H9 (cell line): ENCODE measurements around the gene M6PR. TPM values are rescaled to one million over a fixed set of nuclear protein-coding genes. Genes with fewer than 3 reads are reported as not detected.

Experiments
- DNase-seq: peaks from one replicate; pipeline ENCODE4 v3.0.0-alpha.2; 2017
- H2AFZ ChIP-seq: one replicate; pipeline ENCODE4 v1.6.1; 2013; ENCODE audit warnings: mild to moderate bottlenecking, low read length, control low read depth, moderate library complexity
- H2AK5ac ChIP-seq: 2 replicates; pipeline ENCODE4 v1.6.1; 2013; ENCODE audit warnings: low read length, control low read depth, mixed read lengths; ENCODE audit not compliant: insufficient read length
- H2BK120ac ChIP-seq: one replicate; pipeline ENCODE4 v1.6.1; 2013; ENCODE audit warnings: low read depth, mild to moderate bottlenecking, low read length, control low read depth, inconsistent platforms; ENCODE audit not compliant: poor library complexity, severe bottlenecking
- H2BK12ac ChIP-seq: 2 replicates; pipeline ENCODE4 v1.6.1; 2013; ENCODE audit warnings: low read length, control low read depth, mixed read lengths, low read depth; ENCODE audit not compliant: insufficient read length
- H2BK15ac ChIP-seq: 2 replicates; pipeline ENCODE4 v1.6.1; 2013; ENCODE audit warnings: low read depth, low read length, control low read depth
- H2BK20ac ChIP-seq: one replicate; pipeline ENCODE4 v1.6.1; 2013; ENCODE audit warnings: low read depth, mild to moderate bottlenecking, low read length, control low read depth, inconsistent platforms; ENCODE audit not compliant: poor library complexity, severe bottlenecking
- H2BK5ac ChIP-seq: 2 replicates; pipeline ENCODE4 v1.6.1; 2013; ENCODE audit warnings: low read length, control low read depth, mixed read lengths; ENCODE audit not compliant: insufficient read length
- H3K14ac ChIP-seq: 2 replicates; pipeline ENCODE4 v1.6.1; 2013; ENCODE audit warnings: low read length, control low read depth; ENCODE audit not compliant: insufficient read depth
- H3K18ac ChIP-seq: 2 replicates; pipeline ENCODE4 v1.6.1; 2013; ENCODE audit warnings: low read depth, mild to moderate bottlenecking, mixed read lengths, low read length, control low read depth; ENCODE audit not compliant: insufficient read length
- H3K23ac ChIP-seq: 2 replicates; pipeline ENCODE4 v1.6.1; 2013; ENCODE audit warnings: low read length, control low read depth, mixed read lengths, low read depth; ENCODE audit not compliant: insufficient read length
- H3K23me2 ChIP-seq: 2 replicates; pipeline ENCODE4 v1.6.1; 2013; ENCODE audit warnings: low read depth, mild to moderate bottlenecking, mixed read lengths, low read length, control low read depth; ENCODE audit not compliant: insufficient read length, poor library complexity, severe bottlenecking
- H3K27ac ChIP-seq: 2 replicates; pipeline ENCODE4 v1.5.1; 2013; ENCODE audit warnings: low read length, control low read depth, mixed read lengths, low read depth; ENCODE audit not compliant: insufficient read length
- H3K27me3 ChIP-seq: 2 replicates; pipeline ENCODE4 v1.6.1; 2013; ENCODE audit warnings: low read length, control low read depth, inconsistent platforms; ENCODE audit not compliant: insufficient read depth
- H3K4ac ChIP-seq: 2 replicates; pipeline ENCODE4 v1.6.1; 2013; ENCODE audit warnings: low read depth, mild to moderate bottlenecking, control low read depth, inconsistent platforms, low read length, moderate library complexity
- H3K4me1 ChIP-seq: 2 replicates; pipeline ENCODE4 v1.6.1; 2013; ENCODE audit warnings: low read length, control low read depth, inconsistent platforms; ENCODE audit not compliant: insufficient read depth
- H3K4me2 ChIP-seq: 2 replicates; pipeline ENCODE4 v1.6.1; 2013; ENCODE audit warnings: low read length, control low read depth, mixed read lengths; ENCODE audit not compliant: insufficient read length, insufficient read depth
- H3K56ac ChIP-seq: 2 replicates; pipeline ENCODE4 v1.6.1; 2013; ENCODE audit warnings: low read depth, mild to moderate bottlenecking, mixed read lengths, low read length, control low read depth; ENCODE audit not compliant: insufficient read length
- H3K79me1 ChIP-seq: 2 replicates; pipeline ENCODE4 v1.6.1; 2013; ENCODE audit warnings: low read depth, mild to moderate bottlenecking, moderate library complexity, low read length, control low read depth, inconsistent platforms; ENCODE audit not compliant: insufficient read depth, poor library complexity, severe bottlenecking
- H3K79me2 ChIP-seq: 2 replicates; pipeline ENCODE4 v1.6.1; 2013; ENCODE audit warnings: low read length, control low read depth, inconsistent platforms; ENCODE audit not compliant: insufficient read depth
- H3K9ac ChIP-seq: 2 replicates; pipeline ENCODE4 v1.6.1; 2013; ENCODE audit warnings: low read length, control low read depth, mixed read lengths; ENCODE audit not compliant: insufficient read length; ENCODE audit errors: extremely low read depth
- H3K9me3 ChIP-seq: one replicate; pipeline ENCODE4 v1.6.1; 2013; ENCODE audit warnings: low read depth, low read length, inconsistent platforms; ENCODE audit not compliant: control insufficient read depth
- H3T11ph ChIP-seq: one replicate; pipeline ENCODE4 v1.6.1; 2013; ENCODE audit warnings: mild to moderate bottlenecking, low read length, control low read depth, inconsistent platforms
- H4K20me1 ChIP-seq: one replicate; pipeline ENCODE4 v1.6.1; 2013; ENCODE audit not compliant: control insufficient read depth, insufficient read length, insufficient read depth
- H4K5ac ChIP-seq: 2 replicates; pipeline ENCODE4 v1.6.1; 2013; ENCODE audit warnings: low read depth, mild to moderate bottlenecking, mixed read lengths, low read length, control low read depth; ENCODE audit not compliant: insufficient read length
- H4K8ac ChIP-seq: replicated peaks from 2 replicates; pipeline ENCODE4 v1.6.1; 2013; ENCODE audit warnings: low read length, control low read depth, mixed read lengths, low read depth; ENCODE audit not compliant: insufficient read length
- H4K91ac ChIP-seq: 2 replicates; pipeline ENCODE4 v1.6.1; 2013; ENCODE audit warnings: low read depth, mild to moderate bottlenecking, moderate library complexity, mixed read lengths, low read length, control low read depth; ENCODE audit not compliant: insufficient read length
- H3K27ac Mint-ChIP-seq, 3 experiments: 2 replicates in 2 of 3; 3 replicates in 1 of 3; pipeline ENCODE4 v1.8.0; 2020 to 2021; ENCODE audit warnings: mixed read lengths in 3 of 3, mild to moderate bottlenecking in 1 of 3, moderate library complexity in 1 of 3
- H3K27me3 Mint-ChIP-seq: 2 replicates; pipeline ENCODE4 v1.8.0; 2021; ENCODE audit warnings: low read depth, mild to moderate bottlenecking, moderate library complexity, mixed read lengths
- H3K36me3 Mint-ChIP-seq, 3 experiments: 2 replicates in 2 of 3; 3 replicates in 1 of 3; pipeline ENCODE4 v1.8.0; 2020 to 2021; ENCODE audit warnings: low read depth in 3 of 3, mixed read lengths in 3 of 3; ENCODE audit not compliant: insufficient read depth in 1 of 3
- H3K4me1 Mint-ChIP-seq, 2 experiments: 2 replicates each; pipeline ENCODE4 v1.8.0; 2020; ENCODE audit warnings: mixed read lengths in 2 of 2
- H3K4me3 Mint-ChIP-seq, 2 experiments: 2 replicates in 1 of 2; 3 replicates in 1 of 2; pipeline ENCODE4 v1.8.0; 2020 to 2021; ENCODE audit warnings: mild to moderate bottlenecking in 2 of 2, mixed read lengths in 2 of 2, moderate library complexity in 1 of 2
- H3K9me3 Mint-ChIP-seq, 2 experiments: 2 replicates in 1 of 2; 3 replicates in 1 of 2; pipeline ENCODE4 v1.8.0; 2020; ENCODE audit warnings: mild to moderate bottlenecking in 2 of 2, mixed read lengths in 2 of 2, moderate library complexity in 1 of 2
- WGBS: extraction: QIAGEN DNeasy Blood & Tissue Kit; methylation state at CpG from one replicate; pipeline ENCODE4 v1.1.7; 2013; ENCODE audit warnings: missing lambda C conversion rate, low lambda C conversion rate, mixed read lengths; ENCODE audit not compliant: insufficient read length; ENCODE audit errors: extremely low coverage; 5-methylcytosine and 5-hydroxymethylcytosine counted together
- total RNA-seq: library from RNA; stranded (reverse); gene quantifications from 2 replicates; pipeline ENCODE4 v1.2.1, GENCODE V29; 2021
- TF ChIP-seq, protein P1 (sequence below): fragments of 200-600 bp; sonication (generic); conservative IDR thresholded peaks from 3 replicates; pipeline ENCODE4 v1.8.0; 2021; ENCODE audit warnings: antibody characterized with exemption, mild to moderate bottlenecking

The M6PR gene
- total RNA-seq, 1 experiment from 2014 or later, result 163 TPM

- H2BK12ac ChIP-seq, result no peak overlapping the region
- H2BK15ac ChIP-seq, result no peak overlapping the region
- no peak overlapping the region for H2BK120ac ChIP-seq
- no peaks in the 10 kb centered on the region for H3K4me1 ChIP-seq
- H3K4me3 Mint-ChIP-seq, result peak overlapping the region; percentile 98 to 99
- H3K4ac ChIP-seq, result no peak overlapping the region
- no peak overlapping the region for H3T11ph ChIP-seq
- no peak overlapping the region for H2AK5ac ChIP-seq
- H3K18ac ChIP-seq, result no peak overlapping the region
- peak overlapping the region; percentile 42; the same call in 1 of the 2 replicates for H3K14ac ChIP-seq
- H3K36me3 Mint-ChIP-seq, result peaks cover 10 to 50% (median 42%) of the 10 kb centered on the region in 3 experiments
- peaks cover 5% of the 10 kb centered on the region for H3K79me1 ChIP-seq
- peaks cover 11% of the 10 kb centered on the region for H3K9me3 ChIP-seq
- no peak overlapping the region for H4K8ac ChIP-seq
- peak overlapping the region; percentile 87 for H3K9ac ChIP-seq
- H3K27ac Mint-ChIP-seq, result peak overlapping the region; percentile 97 to 99 (median 97)
- TF ChIP-seq, protein P1, sequence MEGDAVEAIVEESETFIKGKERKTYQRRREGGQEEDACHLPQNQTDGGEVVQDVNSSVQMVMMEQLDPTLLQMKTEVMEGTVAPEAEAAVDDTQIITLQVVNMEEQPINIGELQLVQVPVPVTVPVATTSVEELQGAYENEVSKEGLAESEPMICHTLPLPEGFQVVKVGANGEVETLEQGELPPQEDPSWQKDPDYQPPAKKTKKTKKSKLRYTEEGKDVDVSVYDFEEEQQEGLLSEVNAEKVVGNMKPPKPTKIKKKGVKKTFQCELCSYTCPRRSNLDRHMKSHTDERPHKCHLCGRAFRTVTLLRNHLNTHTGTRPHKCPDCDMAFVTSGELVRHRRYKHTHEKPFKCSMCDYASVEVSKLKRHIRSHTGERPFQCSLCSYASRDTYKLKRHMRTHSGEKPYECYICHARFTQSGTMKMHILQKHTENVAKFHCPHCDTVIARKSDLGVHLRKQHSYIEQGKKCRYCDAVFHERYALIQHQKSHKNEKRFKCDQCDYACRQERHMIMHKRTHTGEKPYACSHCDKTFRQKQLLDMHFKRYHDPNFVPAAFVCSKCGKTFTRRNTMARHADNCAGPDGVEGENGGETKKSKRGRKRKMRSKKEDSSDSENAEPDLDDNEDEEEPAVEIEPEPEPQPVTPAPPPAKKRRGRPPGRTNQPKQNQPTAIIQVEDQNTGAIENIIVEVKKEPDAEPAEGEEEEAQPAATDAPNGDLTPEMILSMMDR, result no peak
- H2BK5ac ChIP-seq, result no peak overlapping the region
- H3K56ac ChIP-seq, result no peak overlapping the region
- peak overlapping the region; percentile 98 for H3K4me2 ChIP-seq
- H4K5ac ChIP-seq, result no peak overlapping the region
- peaks cover 12 to 25% of the 10 kb centered on the region in 2 experiments for H3K4me1 Mint-ChIP-seq
- DNase-seq, result peak; percentile 36
- no peaks in the 10 kb centered on the region for H4K20me1 ChIP-seq
- H3K9me3 Mint-ChIP-seq, result peaks cover 8 to 9% of the 10 kb centered on the region in 2 experiments
- H3K23me2 ChIP-seq, result peaks cover 14% of the 10 kb centered on the region
- H3K27me3 ChIP-seq, result no peaks in the 10 kb centered on the region
- no CpG with 5 or more reads among the region's 15 CpGs for WGBS
- H4K91ac ChIP-seq, result no peak overlapping the region
- no peak overlapping the region for H3K27ac ChIP-seq
- H2BK20ac ChIP-seq, result no peak overlapping the region
- H3K27me3 Mint-ChIP-seq, result no peaks in the 10 kb centered on the region; the same call in 1 of the 2 replicates
- H3K23ac ChIP-seq, result no peak overlapping the region
- H2AFZ ChIP-seq, result no peak overlapping the region
- peaks cover 14% of the 10 kb centered on the region for H3K79me2 ChIP-seq
Measured at GRCh38 chr12:8948701-8949341, 624 bp downstream of the M6PR start.
